ENCODE results near the gene CTNNBL1. TPM values are rescaled to one million over a fixed set of nuclear protein-coding genes. Genes with fewer than 3 reads are reported as not detected.

The CTNNBL1 gene
- total and polyA plus RNA-seq, 2 of the 4 experiments (the other 2 are of a cell fraction) = 29.9 to 34.1 TPM

GRCh38 chr20:37912874-37913273 lies 219.0 kb downstream of the CTNNBL1 start:
- Histone ChIP-seq H3K4me2 (ENCODE audit: low read depth, low read length) (no peak overlapping the region), H3K9me1 (ENCODE audit: insufficient read depth, low read length) (no peaks in the 10 kb centered on the region), H4K91ac (ENCODE audit: insufficient read depth, low read depth, low read length) (no peak overlapping the region), H4K5ac (ENCODE audit: low read depth, low read length) (no peak overlapping the region), H2BK20ac (ENCODE audit: low read depth, low read length) (no peak overlapping the region), H3K36me3 (ENCODE audit: control insufficient read depth, insufficient read depth, low read length) (no peaks in the 10 kb centered on the region), H3K4me1 (ENCODE audit: control insufficient read depth, insufficient read depth, low read length) (peaks cover 3% of the 10 kb centered on the region; the same call in 1 of the 2 replicates), H3K4ac (ENCODE audit: low read depth, low read length) (no peak overlapping the region), H3K79me1 (ENCODE audit: low read depth in 1 of 2, low read length in 2 of 2) (no peaks in the 10 kb centered on the region), H3K9me3 (ENCODE audit: control insufficient read depth, insufficient read depth, low read length) (no peaks in the 10 kb centered on the region), H4K20me1 (ENCODE audit: insufficient read depth, low read length) (no peaks in the 10 kb centered on the region), H2AFZ (replicated peaks; ENCODE audit: low read length, poor library complexity) (no peak overlapping the region), H3K23ac (ENCODE audit: low read depth, low read length) (no peak overlapping the region), H3K4me3 (ENCODE audit: insufficient read depth, low read depth, low read length) (no peak overlapping the region), H3K27me3 (ENCODE audit: control insufficient read depth, insufficient read depth, low read length) (peaks cover 84% of the 10 kb centered on the region), H4K8ac (ENCODE audit: low read depth in 2 of 2, low read length in 2 of 2) (no peak overlapping the region), H3K27ac (ENCODE audit: insufficient read depth, low read length) (no peak overlapping the region), H2BK120ac (ENCODE audit: low read depth, low read length) (no peak overlapping the region), H3K9ac (ENCODE audit: low read depth, low read length) (no peak overlapping the region), H2BK15ac (ENCODE audit: low read depth, low read length) (no peak overlapping the region), H2BK5ac (ENCODE audit: low read depth, low read length, poor library complexity, severe bottlenecking) (no peak overlapping the region), H3K18ac (ENCODE audit: low read depth, low read length) (no peak overlapping the region), H3K56ac (ENCODE audit: extremely low read depth, insufficient read depth, low read length) (no peak overlapping the region), H2AK5ac (ENCODE audit: low read depth, low read length) (no peak overlapping the region), H3K14ac (replicated peaks; ENCODE audit: low read depth, low read length) (no peak overlapping the region), H2AK9ac (replicated peaks; ENCODE audit: low read depth, low read length, poor library complexity) (no peak overlapping the region)
- ATAC-seq (ENCODE audit: low read depth) (no peak), DNase-seq (no peak)
- TF ChIP-seq MAFK (IDR thresholded peaks at IDR 0.05; ENCODE audit: low read depth, low read length) (no peak), CHD1 (IDR thresholded peaks at IDR 0.05; ENCODE audit: low read depth, low read length) (no peak), MXI1 (IDR thresholded peaks at IDR 0.05; ENCODE audit: borderline replicate concordance, low read depth, low read length) (no peak)
- TF ChIP-seq, protein P1, sequence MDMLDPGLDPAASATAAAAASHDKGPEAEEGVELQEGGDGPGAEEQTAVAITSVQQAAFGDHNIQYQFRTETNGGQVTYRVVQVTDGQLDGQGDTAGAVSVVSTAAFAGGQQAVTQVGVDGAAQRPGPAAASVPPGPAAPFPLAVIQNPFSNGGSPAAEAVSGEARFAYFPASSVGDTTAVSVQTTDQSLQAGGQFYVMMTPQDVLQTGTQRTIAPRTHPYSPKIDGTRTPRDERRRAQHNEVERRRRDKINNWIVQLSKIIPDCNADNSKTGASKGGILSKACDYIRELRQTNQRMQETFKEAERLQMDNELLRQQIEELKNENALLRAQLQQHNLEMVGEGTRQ (IDR thresholded peaks at IDR 0.05; ENCODE audit: low read depth, low read length) = no peak
- 60% methylated on average over 1 of the region's 6 CpGs; no CpG with 5 or more reads in 1 of the 2 experiments for WGBS, 2 experiments (ENCODE audit: extremely low coverage in 2 of 2, insufficient read length in 1 of 2)
- dilution Hi-C loops (cut with HindIII; ENCODE audit: low sequenced_read_pairs, unreplicated experiment) = no loop called here
- in situ Hi-C loops (cut with MboI; ENCODE audit: low sequenced_read_pairs) = no loop called here
- CTCF ChIA-PET = no interaction called here
- intact Hi-C loops (cut with micrococcal nuclease) = no loop called here
- POLR2A ChIA-PET (ENCODE audit: unreplicated experiment) = no interaction called here
- BruUV-seq (replicated peaks) = no TSS peak
